OCI-LY7 (cell line): ENCODE data around the gene KRT73. TPM values are rescaled to one million over a fixed set of nuclear protein-coding genes. Genes with fewer than 3 reads are reported as not detected.

Source experiments
- BruUV-seq: library from RNA; stranded (reverse); fragments of 400-500 nt; replicated peaks from 2 replicates; lab custom pipeline; 2021; lab: Mats Ljungman, UMichigan
- CTCF ChIA-PET: fragments of 300-600 bp; sonication (Branson Sonifier 250); formaldehyde crosslinking; loops from one replicate; lab custom pipeline; 2022; ENCODE audit warnings: antibody characterized with exemption; ENCODE audit not compliant: unreplicated experiment; lab: Charles Lee
- POLR2A ChIA-PET: fragments of 300-600 bp; sonication (Branson Sonifier 250); formaldehyde crosslinking; loops from one replicate; lab custom pipeline; 2022; ENCODE audit warnings: antibody characterized with exemption; lab: Charles Lee
- DNase-seq: peaks from one replicate; pipeline ENCODE4 v3.0.0-alpha.2; 2015; ENCODE audit warnings: low spot score
- H2AFZ ChIP-seq: fragments of 200-600 bp; sonication (generic), shearing (Covaris generic); 2 replicates; pipeline ENCODE4 v1.6.1; 2014; ENCODE audit warnings: mild to moderate bottlenecking, antibody characterized with exemption, low read length, moderate library complexity
- H3K27ac ChIP-seq: fragments of 200-600 bp; sonication (generic); 2 replicates; pipeline ENCODE4 v1.5.1; 2014; ENCODE audit warnings: mixed run types, low read depth, mild to moderate bottlenecking, moderate library complexity, low read length, inconsistent platforms; ENCODE audit not compliant: poor library complexity, severe bottlenecking
- H3K36me3 ChIP-seq: fragments of 200-600 bp; sonication (generic); 2 replicates; pipeline ENCODE4 v1.6.1; 2014; ENCODE audit warnings: mild to moderate bottlenecking, antibody characterized with exemption, low read length, moderate library complexity, mixed read lengths; ENCODE audit not compliant: insufficient read depth
- H3K4me1 ChIP-seq: fragments of 200-600 bp; sonication (generic); 2 replicates; pipeline ENCODE4 v1.5.1; 2014; ENCODE audit warnings: mild to moderate bottlenecking, low read length; ENCODE audit not compliant: insufficient read depth, poor library complexity, severe bottlenecking
- H3K4me2 ChIP-seq: fragments of 200-600 bp; sonication (generic); 2 replicates; pipeline ENCODE4 v1.6.1; 2014; ENCODE audit warnings: mild to moderate bottlenecking, low read length
- H3K4me3 ChIP-seq: fragments of 200-600 bp; sonication (generic); 2 replicates; pipeline ENCODE4 v1.5.1; 2014; ENCODE audit warnings: mild to moderate bottlenecking, low read depth, low read length; ENCODE audit not compliant: poor library complexity, severe bottlenecking
- H3K79me2 ChIP-seq: fragments of 200-600 bp; sonication (generic); 2 replicates; pipeline ENCODE4 v1.6.1; 2016; ENCODE audit warnings: low read depth, mild to moderate bottlenecking, low read length, moderate library complexity, mixed read lengths; ENCODE audit not compliant: insufficient read depth
- H3K9me2 ChIP-seq: fragments of 200-600 bp; sonication (generic); 2 replicates; pipeline ENCODE4 v1.6.1; 2016; ENCODE audit warnings: mild to moderate bottlenecking, low read length, mixed read lengths; ENCODE audit not compliant: insufficient read depth
- H3K9me3 ChIP-seq: fragments of 200-600 bp; sonication (generic); 2 replicates; pipeline ENCODE4 v1.6.1; 2014; ENCODE audit warnings: mild to moderate bottlenecking, mixed run types, low read length, mixed read lengths
- H4K20me1 ChIP-seq: fragments of 200-600 bp; sonication (generic); 2 replicates; pipeline ENCODE4 v1.6.1; 2014; ENCODE audit warnings: mild to moderate bottlenecking, antibody characterized with exemption, low read length, moderate library complexity, mixed read lengths; ENCODE audit not compliant: insufficient read depth
- CTCF ChIP-seq: fragments of 200-600 bp; sonication (generic); conservative IDR thresholded peaks from 2 replicates; pipeline ENCODE4 v1.5.1; 2014; ENCODE audit warnings: mild to moderate bottlenecking, antibody characterized with exemption, low read length, moderate library complexity, mixed read lengths
- EZH2phosphoT487 ChIP-seq: fragments of 200-600 bp; sonication (generic); IDR thresholded peaks from 2 replicates; pipeline ENCODE4 v1.6.1; 2018; ENCODE audit warnings: low read depth, borderline replicate concordance, mild to moderate bottlenecking, mixed run types, antibody characterized with exemption, low read length, moderate library complexity, mixed read lengths
- intact Hi-C: fragments of 100-400 bp; cut with micrococcal nuclease; formaldehyde crosslinking; loops from one replicate; pipeline ENCODE4 v1.10.0; 2022; ENCODE audit not compliant: unreplicated experiment
- total RNA-seq, 2 experiments: library from RNA; depleted of rRNA in 1 of 2; stranded (reverse); fragments of >200 nt in 1 of 2; shearing (Covaris generic) in 1 of 2; gene quantifications; 2 replicates each; pipeline ENCODE4 v1.2.3, GENCODE V29; 2014 to 2022

KRT73 gene
- total RNA-seq, 2 experiments from 2014 or later, result not detected

DNA sequence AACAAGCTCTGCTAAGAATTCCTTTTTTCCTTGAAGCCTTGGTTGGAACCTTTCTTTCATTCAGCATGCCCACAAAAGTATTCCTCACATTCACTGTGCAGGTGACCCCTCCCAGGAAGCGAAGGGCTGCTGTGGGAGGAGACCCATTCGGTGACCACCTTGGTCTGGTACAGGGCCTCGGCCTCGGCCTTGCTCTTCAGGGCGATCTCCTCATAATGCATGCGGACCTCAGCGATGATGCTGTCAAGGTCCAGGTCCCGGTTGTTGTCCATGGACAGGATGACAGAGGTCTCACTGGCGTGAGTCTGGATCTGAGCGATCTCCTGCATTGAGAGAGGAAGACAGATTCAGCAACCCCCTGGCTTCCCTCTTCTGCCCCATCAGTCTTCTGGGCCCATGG is 47.8 kb downstream of the KRT73 start:
- no peak for TF ChIP-seq CTCF
- no peak for TF ChIP-seq EZH2phosphoT487
- no peak for DNase-seq
- H3K79me2 ChIP-seq, result no peaks in the 10 kb centered on the region
- BruUV-seq, result no TSS peak
- H3K27ac ChIP-seq, result no peak overlapping the region
- ChIA-PET CTCF (no interaction called here), POLR2A (interaction anchor here (1.0 kb wide), 1 partner anchor 8 kb away, joined by 4 read pairs; no protein-coding TSS in a partner anchor)
- H2AFZ ChIP-seq, result no peak overlapping the region
- no peak overlapping the region for H3K4me2 ChIP-seq
- no peak overlapping the region for H3K4me3 ChIP-seq
- H3K9me2 ChIP-seq, result no peaks in the 10 kb centered on the region
- no peaks in the 10 kb centered on the region for H3K9me3 ChIP-seq
- no peaks in the 10 kb centered on the region for H4K20me1 ChIP-seq
- intact Hi-C loops, result no loop called here
- H3K36me3 ChIP-seq, result no peaks in the 10 kb centered on the region
- H3K4me1 ChIP-seq, result no peaks in the 10 kb centered on the region

- DNase-seq, result no peak
- H3K27ac ChIP-seq, result no peak overlapping the region
- BruUV-seq, result no TSS peak
- no peak overlapping the region for H3K4me3 ChIP-seq
- H3K4me2 ChIP-seq, result no peak overlapping the region
- no peaks in the 10 kb centered on the region for H4K20me1 ChIP-seq
- ChIA-PET CTCF (no interaction called here), POLR2A (interaction anchor here (0.7 kb wide), 1 partner anchor 241 kb away, joined by 3 read pairs; no protein-coding TSS in a partner anchor)
- no peak overlapping the region for H2AFZ ChIP-seq
- H3K4me1 ChIP-seq, result no peaks in the 10 kb centered on the region
- no peaks in the 10 kb centered on the region for H3K36me3 ChIP-seq
- H3K79me2 ChIP-seq, result no peaks in the 10 kb centered on the region
- H3K9me3 ChIP-seq, result no peaks in the 10 kb centered on the region
- TF ChIP-seq CTCF, result no peak
- TF ChIP-seq EZH2phosphoT487, result no peak
- H3K9me2 ChIP-seq, result no peaks in the 10 kb centered on the region
- intact Hi-C loops, result no loop called here
Measured at GRCh38 chr12:52568111-52568510, 50.2 kb downstream of the KRT73 start.

DNA sequence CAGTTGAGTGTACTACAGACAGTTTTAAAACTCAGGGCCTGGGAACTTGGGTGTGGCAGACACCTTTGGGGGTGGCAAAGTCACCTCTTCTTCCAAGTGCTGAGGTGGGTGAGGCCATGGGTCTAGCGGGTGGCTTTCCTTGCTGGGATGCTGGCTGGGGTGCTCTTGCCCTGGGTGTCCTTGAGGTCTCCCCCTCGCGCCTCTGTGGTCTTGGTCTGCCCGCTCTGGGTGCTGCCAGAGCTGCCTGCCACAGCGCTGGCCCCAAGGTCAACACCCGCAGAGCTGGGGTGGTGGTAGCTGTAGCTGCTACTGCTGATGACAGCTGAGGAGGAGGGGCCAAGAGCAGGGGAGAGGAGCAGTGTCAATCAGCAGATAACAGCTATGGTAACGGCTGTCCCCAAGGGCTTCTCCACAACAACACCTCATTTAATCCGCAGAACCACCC is 51.5 kb downstream of the KRT73 start:
- Histone ChIP-seq H3K79me2 (no peaks in the 10 kb centered on the region), H3K36me3 (no peaks in the 10 kb centered on the region), H3K27ac (no peak overlapping the region), H3K9me3 (no peaks in the 10 kb centered on the region), H2AFZ (no peak overlapping the region), H3K9me2 (no peaks in the 10 kb centered on the region), H3K4me3 (no peak overlapping the region), H3K4me2 (no peak overlapping the region), H4K20me1 (no peaks in the 10 kb centered on the region), H3K4me1 (no peaks in the 10 kb centered on the region)
- intact Hi-C loops, result no loop called here
- no peak for DNase-seq
- BruUV-seq, result no TSS peak
- ChIA-PET POLR2A (no interaction called here), CTCF (no interaction called here)
- TF ChIP-seq EZH2phosphoT487 (no peak), CTCF (no peak)
